HepG2 (cell line): ENCODE data around the gene ITGA6. TPM values are rescaled to one million over a fixed set of nuclear protein-coding genes. Genes with fewer than 3 reads are reported as not detected.

ENCODE experiments used
- DNMT3B ChIP-seq: conservative IDR thresholded peaks from 2 replicates; pipeline ENCODE4 v1.6.1; 2016; ENCODE audit warnings: missing biosample characterization, control low read depth
- ELF1 ChIP-seq: sonication (generic); formaldehyde crosslinking; IDR thresholded peaks from 2 replicates; pipeline ENCODE4 v1.4.0; 2020; ENCODE audit warnings: missing genetic modification reagents
- GLMP ChIP-seq: sonication (generic); formaldehyde crosslinking; IDR thresholded peaks from 2 replicates; pipeline ENCODE4 v1.9.0; 2021; ENCODE audit warnings: missing genetic modification reagents, mild to moderate bottlenecking, borderline replicate concordance
- HDAC1 ChIP-seq: sonication (generic); formaldehyde crosslinking; IDR thresholded peaks from 2 replicates; pipeline ENCODE4 v1.5.1; 2020; ENCODE audit warnings: mild to moderate bottlenecking, missing genetic modification reagents
- HOXA5 ChIP-seq: sonication (generic); formaldehyde crosslinking; IDR thresholded peaks from 2 replicates; pipeline ENCODE4 v1.4.0; 2020; ENCODE audit warnings: missing genetic modification reagents
- LCORL ChIP-seq, 2 experiments: fragments of 450-650 bp in 1 of 2; sonication (generic) in 1 of 2; formaldehyde crosslinking in 1 of 2; IDR thresholded peaks; 2 replicates each; pipeline versions ENCODE4 v1.5.0 to v1.6.1; 2017 to 2020; ENCODE audit warnings: antibody characterized with exemption in 1 of 2, missing genetic modification reagents in 1 of 2
- MAF1 ChIP-seq: sonication (generic); formaldehyde crosslinking; IDR thresholded peaks from 2 replicates; pipeline ENCODE4 v1.5.0; 2020; ENCODE audit warnings: missing genetic modification reagents, borderline replicate concordance
- MED8 ChIP-seq: sonication (generic); formaldehyde crosslinking; IDR thresholded peaks from 2 replicates; pipeline ENCODE4 v1.8.1; 2023; ENCODE audit warnings: mild to moderate bottlenecking, missing genetic modification reagents; ENCODE audit not compliant: insufficient replicate concordance
- MEIS1 ChIP-seq: sonication (generic); formaldehyde crosslinking; IDR thresholded peaks from 2 replicates; pipeline ENCODE4 v1.9.0; 2021; ENCODE audit warnings: mild to moderate bottlenecking, missing genetic modification reagents, moderate library complexity, borderline replicate concordance
- MEIS2 ChIP-seq: sonication (generic); formaldehyde crosslinking; IDR thresholded peaks from 2 replicates; pipeline ENCODE4 v1.9.0; 2021; ENCODE audit warnings: mild to moderate bottlenecking, missing genetic modification reagents
- PTBP1 ChIP-seq: fragments of 200-400 bp; formaldehyde crosslinking; IDR thresholded peaks from 2 replicates; pipeline ENCODE4 v1.6.1; 2018; ENCODE audit warnings: low read length, low read depth; ENCODE audit not compliant: poor library complexity, severe bottlenecking
- SATB2 ChIP-seq: sonication (generic); formaldehyde crosslinking; IDR thresholded peaks from 2 replicates; pipeline ENCODE4 v1.5.0; 2020; ENCODE audit warnings: missing genetic modification reagents
- SP2 ChIP-seq: sonication (generic); formaldehyde crosslinking; IDR thresholded peaks from 2 replicates; pipeline ENCODE4 v1.5.1; 2020; ENCODE audit warnings: mild to moderate bottlenecking, missing genetic modification reagents
- TCF7L2 ChIP-seq: IDR thresholded peaks from 2 replicates; pipeline ENCODE4 v1.6.1; 2011; ENCODE audit warnings: mild to moderate bottlenecking, low read depth, low read length, moderate library complexity
- TEAD2 ChIP-seq: sonication (generic); formaldehyde crosslinking; IDR thresholded peaks from 2 replicates; pipeline ENCODE4 v1.9.0; 2021; ENCODE audit warnings: missing genetic modification reagents
- THAP11 ChIP-seq: IDR thresholded peaks from 2 replicates; pipeline ENCODE4 v1.6.1; 2016; ENCODE audit warnings: missing biosample characterization, missing genetic modification reagents
- ZMYM2 ChIP-seq: sonication (generic); formaldehyde crosslinking; IDR thresholded peaks from 2 replicates; pipeline ENCODE4 v1.8.0; 2022; ENCODE audit warnings: mild to moderate bottlenecking, missing genetic modification reagents
- ZNF484 ChIP-seq: sonication (generic); formaldehyde crosslinking; IDR thresholded peaks from 2 replicates; pipeline ENCODE4 v1.5.1; 2020; ENCODE audit warnings: mild to moderate bottlenecking, low read depth, missing genetic modification reagents, borderline replicate concordance
- ZNF550 ChIP-seq: sonication (generic); formaldehyde crosslinking; IDR thresholded peaks from 2 replicates; pipeline ENCODE4 v1.4.0; 2020; ENCODE audit warnings: mild to moderate bottlenecking, missing genetic modification reagents, borderline replicate concordance
- polyA plus RNA-seq, 8 experiments: library from polyadenylated mRNA; depleted of rRNA in 3 of 8; stranded (reverse) in 7 of 8; unstranded in 1 of 8; fragments of >200 nt; fragmentation: Illumina TruSeq in 4 of 8; extraction: Trizol in 4 of 8; gene quantifications; 2 replicates each; pipeline versions ENCODE4 v1.2.1 to v1.2.3, GENCODE V29; 2011 to 2016; ENCODE audit warnings: low read depth in 4 of 8, missing spikeins in 1 of 8, mixed read lengths in 1 of 8; ENCODE audit not compliant: insufficient read depth in 1 of 8
- total RNA-seq, 5 experiments: library from RNA; depleted of rRNA; stranded (reverse); fragments of >200 nt; fragmentation: Illumina TruSeq; extraction: Trizol; gene quantifications; 2 replicates each; pipeline ENCODE4 v1.2.3, GENCODE V29; 2016; ENCODE audit warnings: low read depth in 1 of 5
- TF ChIP-seq, protein P1 (sequence below): sonication (generic); formaldehyde crosslinking; IDR thresholded peaks from 2 replicates; pipeline ENCODE4 v1.4.0; 2020; ENCODE audit warnings: missing genetic modification reagents
- TF ChIP-seq, protein P2 (sequence below): sonication (generic); formaldehyde crosslinking; IDR thresholded peaks from 2 replicates; pipeline ENCODE4 v1.4.0; 2020; ENCODE audit warnings: missing genetic modification reagents, borderline replicate concordance

Gene ITGA6
- total and polyA plus RNA-seq, 2 of the 13 experiments (the other 11 are each of a cell fraction or from before 2014, with no cell fraction given) = 24.0 to 92.5 TPM

DNA sequence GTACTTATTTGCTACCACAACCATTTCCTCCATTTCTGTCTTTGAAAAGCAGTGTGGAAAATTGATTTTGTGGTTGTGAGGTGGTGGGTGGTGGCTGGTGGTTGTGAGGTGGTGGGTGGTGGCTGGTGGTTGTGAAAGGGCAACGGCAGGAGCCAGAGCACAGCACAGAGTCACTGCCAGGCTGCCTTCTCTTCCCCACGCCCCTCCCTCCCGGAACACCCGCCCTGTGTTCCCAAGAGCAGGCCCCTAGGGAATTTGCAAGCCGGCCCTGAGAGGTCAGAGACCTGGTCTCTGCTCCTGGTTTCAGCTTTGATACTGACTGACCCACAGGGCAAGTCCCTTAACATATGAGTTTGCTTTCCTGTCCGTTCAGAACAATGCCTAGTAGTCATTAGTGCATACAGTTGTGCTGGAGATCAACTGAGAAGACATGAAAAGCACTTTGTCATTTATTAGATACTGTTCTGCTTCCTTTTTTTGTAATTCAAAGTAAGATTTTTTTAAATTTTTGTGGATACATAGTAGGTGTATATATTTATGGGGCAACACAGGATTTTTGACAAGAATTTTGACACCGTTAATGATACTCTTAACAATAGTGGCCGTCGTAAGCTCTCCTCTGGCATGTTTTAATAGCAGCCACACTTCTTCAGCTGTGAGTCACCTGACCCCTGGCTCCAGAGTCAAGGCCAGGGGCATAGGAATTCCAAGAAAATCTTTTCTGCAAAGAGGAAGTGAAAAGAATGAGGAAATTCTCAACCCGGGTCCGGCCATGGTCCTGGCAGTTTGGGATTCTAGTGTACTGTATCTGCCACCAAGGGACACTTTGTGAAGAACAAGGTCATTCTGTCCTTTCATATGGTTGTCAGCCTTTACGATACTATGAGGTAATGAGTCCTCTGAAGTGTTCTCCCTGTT is 53.2 kb downstream of the ITGA6 start (continued):
- 0 out of 2 replicates have a peak, but pooled peaks have one; percentile 23 for TF ChIP-seq ELF1 (CRISPR knock-in tag)
- TF ChIP-seq PTBP1 = no peak
- no peak for TF ChIP-seq TCF7L2
- no peak for TF ChIP-seq MED8 (CRISPR knock-in tag)
- TF ChIP-seq, protein P1, sequence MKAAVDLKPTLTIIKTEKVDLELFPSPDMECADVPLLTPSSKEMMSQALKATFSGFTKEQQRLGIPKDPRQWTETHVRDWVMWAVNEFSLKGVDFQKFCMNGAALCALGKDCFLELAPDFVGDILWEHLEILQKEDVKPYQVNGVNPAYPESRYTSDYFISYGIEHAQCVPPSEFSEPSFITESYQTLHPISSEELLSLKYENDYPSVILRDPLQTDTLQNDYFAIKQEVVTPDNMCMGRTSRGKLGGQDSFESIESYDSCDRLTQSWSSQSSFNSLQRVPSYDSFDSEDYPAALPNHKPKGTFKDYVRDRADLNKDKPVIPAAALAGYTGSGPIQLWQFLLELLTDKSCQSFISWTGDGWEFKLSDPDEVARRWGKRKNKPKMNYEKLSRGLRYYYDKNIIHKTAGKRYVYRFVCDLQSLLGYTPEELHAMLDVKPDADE = no peak
- no peak for TF ChIP-seq GLMP (CRISPR knock-in tag)
- TF ChIP-seq, protein P2, sequence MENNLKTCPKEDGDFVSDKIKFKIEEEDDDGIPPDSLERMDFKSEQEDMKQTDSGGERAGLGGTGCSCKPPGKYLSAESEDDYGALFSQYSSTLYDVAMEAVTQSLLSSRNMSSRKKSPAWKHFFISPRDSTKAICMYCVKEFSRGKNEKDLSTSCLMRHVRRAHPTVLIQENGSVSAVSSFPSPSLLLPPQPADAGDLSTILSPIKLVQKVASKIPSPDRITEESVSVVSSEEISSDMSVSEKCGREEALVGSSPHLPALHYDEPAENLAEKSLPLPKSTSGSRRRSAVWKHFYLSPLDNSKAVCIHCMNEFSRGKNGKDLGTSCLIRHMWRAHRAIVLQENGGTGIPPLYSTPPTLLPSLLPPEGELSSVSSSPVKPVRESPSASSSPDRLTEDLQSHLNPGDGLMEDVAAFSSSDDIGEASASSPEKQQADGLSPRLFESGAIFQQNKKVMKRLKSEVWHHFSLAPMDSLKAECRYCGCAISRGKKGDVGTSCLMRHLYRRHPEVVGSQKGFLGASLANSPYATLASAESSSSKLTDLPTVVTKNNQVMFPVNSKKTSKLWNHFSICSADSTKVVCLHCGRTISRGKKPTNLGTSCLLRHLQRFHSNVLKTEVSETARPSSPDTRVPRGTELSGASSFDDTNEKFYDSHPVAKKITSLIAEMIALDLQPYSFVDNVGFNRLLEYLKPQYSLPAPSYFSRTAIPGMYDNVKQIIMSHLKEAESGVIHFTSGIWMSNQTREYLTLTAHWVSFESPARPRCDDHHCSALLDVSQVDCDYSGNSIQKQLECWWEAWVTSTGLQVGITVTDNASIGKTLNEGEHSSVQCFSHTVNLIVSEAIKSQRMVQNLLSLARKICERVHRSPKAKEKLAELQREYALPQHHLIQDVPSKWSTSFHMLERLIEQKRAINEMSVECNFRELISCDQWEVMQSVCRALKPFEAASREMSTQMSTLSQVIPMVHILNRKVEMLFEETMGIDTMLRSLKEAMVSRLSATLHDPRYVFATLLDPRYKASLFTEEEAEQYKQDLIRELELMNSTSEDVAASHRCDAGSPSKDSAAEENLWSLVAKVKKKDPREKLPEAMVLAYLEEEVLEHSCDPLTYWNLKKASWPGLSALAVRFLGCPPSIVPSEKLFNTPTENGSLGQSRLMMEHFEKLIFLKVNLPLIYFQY (CRISPR knock-in tag) = peak; percentile 49; the same call in 1 of the 2 replicates
- 0 out of 2 replicates have a peak, but pooled peaks have one; percentile 27 for TF ChIP-seq MEIS2
- TF ChIP-seq ZNF550 (CRISPR knock-in tag) = no peak
- no peak; the same call in 1 of the 2 replicates for TF ChIP-seq THAP11 (CRISPR knock-in tag)
- no peak for TF ChIP-seq ZNF484
- TF ChIP-seq TEAD2 (CRISPR knock-in tag) = no peak
- TF ChIP-seq SATB2 (CRISPR knock-in tag) = no peak
- no peak for TF ChIP-seq LCORL (IDR thresholded peaks at IDR 0.05)
- TF ChIP-seq LCORL (CRISPR knock-in tag; IDR thresholded peaks at IDR 0.05) = peak; percentile 83
- no peak for TF ChIP-seq SP2
- TF ChIP-seq DNMT3B (CRISPR knock-in tag) = no peak
- TF ChIP-seq HOXA5 = 0 out of 2 replicates have a peak, but pooled peaks have one; percentile 63
- 0 out of 2 replicates have a peak, but pooled peaks have one; percentile 60 for TF ChIP-seq ZMYM2 (CRISPR knock-in tag)
- TF ChIP-seq MEIS1 (CRISPR knock-in tag) = peak; percentile 89; the same call in 1 of the 2 replicates
- TF ChIP-seq HDAC1 = peak; percentile 91
- TF ChIP-seq MAF1 = no peak
